ENCODE results near the gene APOO. TPM values are rescaled to one million over a fixed set of nuclear protein-coding genes. Genes with fewer than 3 reads are reported as not detected.

APOO gene
- total and polyA plus RNA-seq, 11 donors, result 41.0 to 113 (median 92.2) TPM

DNA sequence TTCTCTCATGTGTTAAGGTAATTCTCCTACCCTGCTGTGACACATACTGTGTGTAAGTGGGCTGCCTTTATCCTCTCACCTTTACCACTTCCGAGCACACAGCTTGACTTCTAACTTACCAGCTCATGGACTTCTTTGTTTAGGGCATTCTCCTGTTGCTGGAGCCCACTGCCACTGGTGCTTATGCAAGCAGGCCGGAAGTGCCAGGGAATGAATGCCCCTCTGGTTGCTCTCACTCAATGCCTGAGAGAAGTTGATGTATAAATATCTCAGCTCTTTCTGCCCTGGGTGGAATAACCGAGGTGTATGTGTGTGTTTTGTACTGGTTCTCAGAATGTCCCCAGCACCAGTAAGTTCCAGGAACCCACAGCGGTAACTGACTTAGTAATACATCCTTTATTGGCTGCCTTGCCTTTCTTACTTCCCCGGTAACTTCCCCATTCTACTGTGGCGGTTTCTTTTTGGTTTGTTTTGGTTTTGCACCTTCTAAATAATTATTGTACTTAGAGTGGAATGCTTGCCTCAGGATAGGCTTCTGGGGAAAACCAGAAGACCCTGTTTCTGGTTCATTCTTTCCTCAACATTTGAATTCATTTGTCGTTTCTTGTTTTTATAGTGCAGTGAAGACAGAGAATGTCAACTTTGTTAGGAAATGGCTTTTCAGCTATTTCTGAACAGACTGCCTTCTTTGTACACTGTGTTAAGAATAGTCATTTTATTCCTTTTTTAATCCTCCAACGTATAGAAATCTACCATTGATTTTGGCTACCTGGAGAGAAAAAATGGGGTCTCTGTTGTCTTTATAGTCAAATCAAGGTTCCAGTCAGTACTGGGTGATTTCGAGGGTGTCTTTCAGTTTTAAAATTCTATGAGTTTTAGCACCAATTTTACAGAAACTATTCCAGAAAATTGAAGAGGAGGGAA is 45.5 kb upstream of the APOO start:
- no peak for TF ChIP-seq POLR2A (IDR thresholded peaks at IDR 0.05)
- TF ChIP-seq, protein P1, sequence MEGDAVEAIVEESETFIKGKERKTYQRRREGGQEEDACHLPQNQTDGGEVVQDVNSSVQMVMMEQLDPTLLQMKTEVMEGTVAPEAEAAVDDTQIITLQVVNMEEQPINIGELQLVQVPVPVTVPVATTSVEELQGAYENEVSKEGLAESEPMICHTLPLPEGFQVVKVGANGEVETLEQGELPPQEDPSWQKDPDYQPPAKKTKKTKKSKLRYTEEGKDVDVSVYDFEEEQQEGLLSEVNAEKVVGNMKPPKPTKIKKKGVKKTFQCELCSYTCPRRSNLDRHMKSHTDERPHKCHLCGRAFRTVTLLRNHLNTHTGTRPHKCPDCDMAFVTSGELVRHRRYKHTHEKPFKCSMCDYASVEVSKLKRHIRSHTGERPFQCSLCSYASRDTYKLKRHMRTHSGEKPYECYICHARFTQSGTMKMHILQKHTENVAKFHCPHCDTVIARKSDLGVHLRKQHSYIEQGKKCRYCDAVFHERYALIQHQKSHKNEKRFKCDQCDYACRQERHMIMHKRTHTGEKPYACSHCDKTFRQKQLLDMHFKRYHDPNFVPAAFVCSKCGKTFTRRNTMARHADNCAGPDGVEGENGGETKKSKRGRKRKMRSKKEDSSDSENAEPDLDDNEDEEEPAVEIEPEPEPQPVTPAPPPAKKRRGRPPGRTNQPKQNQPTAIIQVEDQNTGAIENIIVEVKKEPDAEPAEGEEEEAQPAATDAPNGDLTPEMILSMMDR (IDR thresholded peaks at IDR 0.05), result no peak
- H3K27me3 ChIP-seq, result peaks cover 0 to 19% (median 0%) of the 10 kb centered on the region in 9 donors
- intact Hi-C loops (cut with DNase I), result no loop called here
- 44 to 56% (median 47%) methylated on average over 9 of the region's 9 CpGs for WGBS, 4 donors
- H3K27ac ChIP-seq, result peak overlapping the region in 1 of 12 donors; percentile 40
- DNase-seq, result no peak
- no peaks in the 10 kb centered on the region for H3K9me3 ChIP-seq
- peak overlapping the region in 1 of 12 donors; percentile 6 for H3K4me3 ChIP-seq
- H3K4me1 ChIP-seq, result peaks cover 0 to 8% (median 0%) of the 10 kb centered on the region in 12 donors
- no peak for ATAC-seq
- H3K36me3 ChIP-seq, result no peaks in the 10 kb centered on the region

DNA sequence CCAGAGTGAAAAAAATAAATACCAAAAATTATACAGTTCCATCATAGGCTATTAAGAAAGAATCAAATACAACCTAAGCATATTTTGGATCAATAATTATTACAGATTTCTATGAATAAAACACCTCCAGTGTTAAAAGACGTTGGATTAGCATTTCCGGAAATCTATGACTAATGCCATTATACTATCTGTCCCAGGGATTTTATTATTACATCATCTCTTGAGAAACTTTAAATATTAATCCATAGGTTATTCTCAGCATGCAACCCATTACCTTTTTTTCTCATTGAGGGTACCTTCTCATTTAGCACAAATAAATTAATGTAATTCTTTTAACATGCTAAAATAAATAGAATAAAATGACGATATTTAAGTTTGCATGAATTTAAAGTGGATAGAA is 44.7 kb upstream of the APOO start:
- H3K9me3 ChIP-seq, result no peaks in the 10 kb centered on the region
- DNase-seq (no peak), ATAC-seq (no peak)
- H3K4me1 ChIP-seq, result peaks cover 0 to 8% (median 0%) of the 10 kb centered on the region in 12 donors
- intact Hi-C loops (cut with DNase I), result no loop called here
- peaks cover 0 to 25% (median 0%) of the 10 kb centered on the region in 9 donors for H3K27me3 ChIP-seq
- TF ChIP-seq POLR2A (IDR thresholded peaks at IDR 0.05), result no peak
- TF ChIP-seq, protein P1 (IDR thresholded peaks at IDR 0.05), result no peak
- WGBS, 4 donors, result 64 to 75% (median 68%) methylated on average over 3 of the region's 3 CpGs
- peak overlapping the region in 1 of 12 donors; percentile 40 for H3K27ac ChIP-seq
- peak overlapping the region in 1 of 12 donors; percentile 6 for H3K4me3 ChIP-seq
- H3K36me3 ChIP-seq, result no peaks in the 10 kb centered on the region

DNA sequence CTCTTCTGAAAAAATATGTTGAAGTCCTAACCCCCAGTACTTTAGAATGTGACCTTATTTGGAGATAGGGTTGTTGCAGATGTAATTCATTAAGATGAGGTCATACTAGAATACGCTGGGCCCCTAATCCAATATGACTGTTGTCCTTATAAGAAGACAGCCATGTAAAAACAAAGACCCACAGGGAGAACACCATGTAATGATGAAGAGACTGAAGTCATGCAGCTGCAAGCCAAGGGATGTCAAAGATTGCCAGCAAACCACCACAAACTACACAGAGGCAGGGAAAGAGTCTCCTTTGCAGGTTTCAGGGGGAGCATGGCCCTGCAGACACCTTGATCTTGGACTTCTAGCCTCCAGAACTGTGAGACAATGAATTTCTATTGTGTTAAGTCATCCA is 37.5 kb upstream of the APOO start:
- H3K36me3 ChIP-seq, result no peaks in the 10 kb centered on the region
- no peaks in the 10 kb centered on the region for H3K9me3 ChIP-seq
- H3K4me1 ChIP-seq, result no peaks in the 10 kb centered on the region
- no peak overlapping the region for H3K4me3 ChIP-seq
- H3K27ac ChIP-seq, result no peak overlapping the region
- peaks cover 0 to 43% (median 0%) of the 10 kb centered on the region in 9 donors for H3K27me3 ChIP-seq
- ATAC-seq (no peak), DNase-seq (no peak)
- WGBS, 4 donors, result 68 to 95% (median 89%) methylated on average over 1 of the region's 1 CpG
- intact Hi-C loops (cut with DNase I), result no loop called here
- TF ChIP-seq, protein P1 (IDR thresholded peaks at IDR 0.05), result no peak
- no peak for TF ChIP-seq POLR2A (IDR thresholded peaks at IDR 0.05)

DNA sequence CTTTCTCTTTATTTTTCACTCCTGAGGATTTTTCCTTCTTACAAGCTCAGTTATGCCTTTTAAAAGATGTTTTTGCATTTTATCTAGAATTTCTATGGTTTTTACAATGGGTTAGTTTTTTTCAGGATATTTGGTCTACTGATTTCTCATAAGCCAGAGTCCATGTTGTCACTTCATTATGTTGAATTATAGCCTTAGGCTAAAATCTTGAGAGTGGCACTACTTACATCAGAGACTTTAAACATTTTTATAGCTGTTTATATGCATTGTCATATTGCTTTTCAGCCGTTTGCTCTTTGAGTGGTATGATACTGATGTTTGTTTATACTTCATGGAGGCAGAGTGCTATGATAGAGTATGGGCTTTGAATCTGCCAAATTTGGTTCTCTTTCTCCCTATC is 36.5 kb upstream of the APOO start:
- Histone ChIP-seq H3K27me3 (peaks cover 0 to 43% (median 0%) of the 10 kb centered on the region in 9 donors), H3K9me3 (no peaks in the 10 kb centered on the region), H3K36me3 (no peaks in the 10 kb centered on the region), H3K27ac (no peak overlapping the region), H3K4me1 (no peaks in the 10 kb centered on the region), H3K4me3 (no peak overlapping the region)
- ATAC-seq (no peak), DNase-seq (no peak)
- intact Hi-C loops (cut with DNase I), result no loop called here
- TF ChIP-seq, protein P1 (IDR thresholded peaks at IDR 0.05), result no peak
- no peak for TF ChIP-seq POLR2A (IDR thresholded peaks at IDR 0.05)
- 46 to 71% (median 57%) methylated on average over 1 of the region's 1 CpG for WGBS, 4 donors
